ENCODE results near the gene BCAS3.

The BCAS3 gene

GRCh38 chr17:61382796-61383688, 705.4 kb downstream of the BCAS3 start:
- no peak for DNase-seq (ENCODE audit: low read depth)
- H3K4me3 ChIP-seq (ENCODE audit: low read depth, low read length) = no peak overlapping the region
- TF ChIP-seq, protein P1, sequence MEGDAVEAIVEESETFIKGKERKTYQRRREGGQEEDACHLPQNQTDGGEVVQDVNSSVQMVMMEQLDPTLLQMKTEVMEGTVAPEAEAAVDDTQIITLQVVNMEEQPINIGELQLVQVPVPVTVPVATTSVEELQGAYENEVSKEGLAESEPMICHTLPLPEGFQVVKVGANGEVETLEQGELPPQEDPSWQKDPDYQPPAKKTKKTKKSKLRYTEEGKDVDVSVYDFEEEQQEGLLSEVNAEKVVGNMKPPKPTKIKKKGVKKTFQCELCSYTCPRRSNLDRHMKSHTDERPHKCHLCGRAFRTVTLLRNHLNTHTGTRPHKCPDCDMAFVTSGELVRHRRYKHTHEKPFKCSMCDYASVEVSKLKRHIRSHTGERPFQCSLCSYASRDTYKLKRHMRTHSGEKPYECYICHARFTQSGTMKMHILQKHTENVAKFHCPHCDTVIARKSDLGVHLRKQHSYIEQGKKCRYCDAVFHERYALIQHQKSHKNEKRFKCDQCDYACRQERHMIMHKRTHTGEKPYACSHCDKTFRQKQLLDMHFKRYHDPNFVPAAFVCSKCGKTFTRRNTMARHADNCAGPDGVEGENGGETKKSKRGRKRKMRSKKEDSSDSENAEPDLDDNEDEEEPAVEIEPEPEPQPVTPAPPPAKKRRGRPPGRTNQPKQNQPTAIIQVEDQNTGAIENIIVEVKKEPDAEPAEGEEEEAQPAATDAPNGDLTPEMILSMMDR (IDR thresholded peaks at IDR 0.05; ENCODE audit: insufficient read depth, low read depth, low read length, missing control alignments) = no peak

DNA sequence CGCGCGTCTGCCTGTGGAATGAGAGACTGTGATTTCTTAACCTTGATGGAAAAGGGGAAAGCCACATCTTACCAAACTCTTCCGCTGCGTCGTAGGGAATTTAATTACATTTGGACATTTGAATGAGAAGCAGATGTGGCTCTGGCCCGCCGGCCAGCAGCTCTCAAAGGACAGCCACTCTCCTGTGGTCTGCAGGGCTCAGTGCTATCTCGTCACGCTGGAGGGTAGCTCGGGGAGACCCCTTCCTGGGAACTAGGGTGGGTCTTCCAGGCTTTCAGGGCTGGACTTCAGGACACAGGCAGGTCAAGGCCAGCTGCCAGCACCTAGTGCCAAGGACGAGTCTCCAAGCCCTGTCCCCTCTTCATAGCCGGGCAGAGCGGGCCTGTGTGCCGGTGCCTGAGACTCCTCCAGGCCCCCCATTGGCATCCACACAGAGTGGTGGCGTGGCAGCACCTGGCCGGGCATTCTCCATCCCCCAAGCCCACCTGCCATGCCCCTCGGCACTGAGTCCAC, 706.1 kb downstream of the BCAS3 start:
- H3K4me3 ChIP-seq (ENCODE audit: low read depth, low read length) = no peak overlapping the region
- TF ChIP-seq, protein P1 (IDR thresholded peaks at IDR 0.05; ENCODE audit: insufficient read depth, low read depth, low read length, missing control alignments) = no peak
- DNase-seq (ENCODE audit: low read depth) = no peak

DNA sequence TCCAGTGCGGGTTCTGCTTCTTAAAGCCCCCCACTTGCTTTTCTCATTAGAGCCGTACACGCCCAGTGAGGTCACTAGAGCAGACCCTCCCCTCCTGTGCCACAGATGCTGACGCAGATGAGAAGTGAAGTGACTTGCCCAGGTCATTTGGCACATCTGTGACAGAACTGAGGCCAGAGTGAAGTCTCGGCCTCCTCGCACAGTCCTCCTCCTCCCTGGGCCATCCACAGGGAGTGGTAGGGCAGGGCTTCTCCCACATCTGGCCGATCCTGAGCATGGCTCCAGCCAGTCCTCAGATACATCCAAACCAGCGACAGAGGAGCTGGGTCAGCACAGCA, 706.7 kb downstream of the BCAS3 start:
- DNase-seq (ENCODE audit: low read depth) = no peak
- TF ChIP-seq, protein P1 (IDR thresholded peaks at IDR 0.05; ENCODE audit: insufficient read depth, low read depth, low read length, missing control alignments) = no peak

GRCh38 chr17:61384692-61385576, 707.3 kb downstream of the BCAS3 start:
- TF ChIP-seq, protein P1 (IDR thresholded peaks at IDR 0.05; ENCODE audit: insufficient read depth, low read depth, low read length, missing control alignments) = no peak
- DNase-seq (ENCODE audit: low read depth) = no peak
- no peak overlapping the region for H3K4me3 ChIP-seq (ENCODE audit: low read depth, low read length)

More for the DNA sequence above, 706.7 kb downstream of the BCAS3 start:
- no peak overlapping the region for H3K4me3 ChIP-seq (ENCODE audit: low read depth, low read length)

DNA sequence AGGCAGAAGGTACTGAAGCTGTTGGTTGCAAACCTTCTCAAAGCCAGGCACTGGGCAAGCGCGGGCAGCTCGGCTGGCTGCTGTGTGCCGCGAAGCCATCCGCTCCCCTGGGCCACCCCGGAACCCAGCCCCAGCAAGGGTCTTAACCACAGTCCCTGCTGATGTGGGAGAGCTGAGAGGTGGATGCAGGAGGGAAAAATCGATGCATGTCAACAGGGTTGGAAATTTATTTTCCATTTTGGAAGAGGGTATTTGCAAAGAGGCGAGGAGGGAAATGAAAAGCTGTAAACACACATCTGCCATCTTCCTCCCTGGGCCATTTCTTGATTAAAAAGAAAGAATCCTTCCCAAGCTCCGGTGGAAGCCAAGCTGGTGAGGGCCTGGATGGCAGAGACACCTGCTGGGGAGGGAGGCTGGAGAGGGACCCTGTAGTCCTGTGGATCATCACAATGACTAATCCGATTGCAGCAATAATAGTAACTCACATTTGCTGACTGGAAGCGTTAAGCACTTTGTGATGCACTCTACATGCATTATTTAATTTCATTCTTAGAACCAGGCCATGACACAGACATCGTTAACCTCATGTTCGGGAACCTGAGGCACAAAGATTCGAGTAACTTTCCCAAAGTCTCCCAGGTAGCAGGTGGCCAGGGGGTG, 708.1 kb downstream of the BCAS3 start:
- no peak for DNase-seq (ENCODE audit: low read depth)
- H3K4me3 ChIP-seq (ENCODE audit: low read depth, low read length) = no peak overlapping the region
- TF ChIP-seq, protein P1 (IDR thresholded peaks at IDR 0.05; ENCODE audit: insufficient read depth, low read depth, low read length, missing control alignments) = no peak

GRCh38 chr17:61386251-61386650, 708.6 kb downstream of the BCAS3 start:
- no peak for DNase-seq (ENCODE audit: low read depth)
- TF ChIP-seq, protein P1 (IDR thresholded peaks at IDR 0.05; ENCODE audit: insufficient read depth, low read depth, low read length, missing control alignments) = no peak
- H3K4me3 ChIP-seq (ENCODE audit: low read depth, low read length) = no peak overlapping the region

All from GM12865 (cell line).